ENCODE measurements around the gene PCID2. TPM values are rescaled to one million over a fixed set of nuclear protein-coding genes. Genes with fewer than 3 reads are reported as not detected.

PCID2 gene
- total RNA-seq, 1 donor from 2014 or later: 47.9 TPM

- no peaks in the 10 kb centered on the region for H3K27me3 Mint-ChIP-seq (ENCODE audit: unreplicated experiment)
- H3K4me3 Mint-ChIP-seq (ENCODE audit: unreplicated experiment): no peak overlapping the region
- DNase-seq (ENCODE audit: extremely low spot score, unreplicated experiment): peak; percentile 44
- H3K9me3 Mint-ChIP-seq (ENCODE audit: unreplicated experiment): no peaks in the 10 kb centered on the region
- no peak for TF ChIP-seq CTCF (IDR thresholded peaks at IDR 0.05)
- no peak overlapping the region for H3K27ac Mint-ChIP-seq (ENCODE audit: unreplicated experiment)
- peaks cover 24% of the 10 kb centered on the region for H3K4me1 Mint-ChIP-seq (ENCODE audit: unreplicated experiment)
- no peaks in the 10 kb centered on the region for H3K36me3 Mint-ChIP-seq (ENCODE audit: unreplicated experiment)
These were observed 52.4 kb downstream of the PCID2 start for GRCh38 chr13:113155982-113156655.

DNA sequence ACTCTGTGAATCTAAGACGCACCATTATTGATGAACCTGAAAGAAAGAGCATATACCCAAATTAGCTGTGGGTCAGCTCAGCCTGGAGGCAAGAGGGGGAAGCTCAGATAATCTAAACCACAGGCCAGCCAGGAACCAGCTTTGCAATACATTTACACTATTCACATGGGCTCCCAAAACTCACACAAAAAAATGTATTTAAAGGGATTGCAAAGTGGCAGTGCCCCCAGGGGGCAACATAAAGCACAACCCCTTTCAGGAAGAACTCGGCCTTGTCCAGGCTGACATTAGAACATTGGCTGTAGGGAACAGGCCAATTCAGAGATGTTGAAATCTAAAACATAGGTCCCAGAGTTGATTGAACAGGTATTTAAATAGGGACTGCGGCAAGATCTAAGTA is 53.3 kb downstream of the PCID2 start:
- no peak for TF ChIP-seq CTCF (IDR thresholded peaks at IDR 0.05)
- Mint-ChIP-seq H3K4me3 (ENCODE audit: unreplicated experiment) (no peak overlapping the region), H3K27ac (ENCODE audit: unreplicated experiment) (no peak overlapping the region), H3K4me1 (ENCODE audit: unreplicated experiment) (peaks cover 24% of the 10 kb centered on the region), H3K27me3 (ENCODE audit: unreplicated experiment) (no peaks in the 10 kb centered on the region), H3K9me3 (ENCODE audit: unreplicated experiment) (no peaks in the 10 kb centered on the region), H3K36me3 (ENCODE audit: unreplicated experiment) (no peaks in the 10 kb centered on the region)
- DNase-seq (ENCODE audit: extremely low spot score, unreplicated experiment): peak; percentile 44

DNA sequence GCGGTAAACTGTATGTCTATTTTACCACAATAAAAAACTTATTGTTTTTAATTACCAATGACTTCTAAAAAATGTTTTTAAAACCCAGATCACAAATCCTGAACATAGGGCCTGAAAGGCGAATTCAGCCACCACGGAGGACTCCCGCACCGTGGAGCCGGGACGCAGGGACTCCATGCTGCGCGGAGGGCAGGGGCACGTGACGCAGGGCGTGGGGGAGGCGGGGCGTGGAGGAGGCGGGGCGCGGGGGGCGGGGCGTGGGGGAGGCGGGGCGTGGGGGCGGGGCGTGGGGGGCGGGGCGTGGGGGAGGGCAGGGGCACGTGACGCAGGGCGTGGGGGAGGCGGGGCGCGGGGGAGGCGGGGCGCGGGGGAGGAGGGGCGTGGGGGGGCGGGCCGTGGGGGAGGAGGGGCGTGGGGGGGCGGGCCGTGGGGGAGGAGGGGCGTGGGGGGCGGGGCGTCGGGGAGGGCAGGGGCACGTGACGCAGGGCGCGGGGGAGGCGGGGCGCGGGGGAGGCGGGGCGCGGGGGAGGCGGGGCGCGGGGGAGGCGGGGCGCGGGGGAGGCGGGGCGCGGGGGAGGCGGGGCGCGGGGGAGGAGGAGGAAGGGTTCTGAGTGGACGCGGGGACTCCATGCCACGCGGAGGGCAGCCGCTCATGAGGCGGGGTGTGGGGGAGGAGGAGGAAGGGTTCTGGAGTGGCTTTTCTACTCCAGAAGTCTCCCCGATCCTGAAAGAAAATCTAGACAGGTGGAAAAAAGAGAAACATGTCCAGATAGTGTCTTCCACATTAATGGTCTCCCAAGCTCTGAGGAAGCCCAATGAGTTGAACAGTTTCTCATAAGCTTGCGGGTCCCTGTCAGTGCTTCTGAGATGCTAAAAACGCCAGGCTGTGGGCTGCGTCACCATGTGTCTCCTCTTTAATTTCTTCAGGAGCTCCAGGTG is 54.4 kb downstream of the PCID2 start:
- H3K36me3 Mint-ChIP-seq (ENCODE audit: unreplicated experiment): no peaks in the 10 kb centered on the region
- DNase-seq (ENCODE audit: extremely low spot score, unreplicated experiment): peak; percentile 88
- no peak for TF ChIP-seq CTCF (IDR thresholded peaks at IDR 0.05)
- peaks cover 24% of the 10 kb centered on the region for H3K4me1 Mint-ChIP-seq (ENCODE audit: unreplicated experiment)
- no peaks in the 10 kb centered on the region for H3K9me3 Mint-ChIP-seq (ENCODE audit: unreplicated experiment)
- H3K27ac Mint-ChIP-seq (ENCODE audit: unreplicated experiment): peak overlapping the region; percentile 87
- H3K27me3 Mint-ChIP-seq (ENCODE audit: unreplicated experiment): no peaks in the 10 kb centered on the region
- peak overlapping the region; percentile 65 for H3K4me3 Mint-ChIP-seq (ENCODE audit: unreplicated experiment)

DNA sequence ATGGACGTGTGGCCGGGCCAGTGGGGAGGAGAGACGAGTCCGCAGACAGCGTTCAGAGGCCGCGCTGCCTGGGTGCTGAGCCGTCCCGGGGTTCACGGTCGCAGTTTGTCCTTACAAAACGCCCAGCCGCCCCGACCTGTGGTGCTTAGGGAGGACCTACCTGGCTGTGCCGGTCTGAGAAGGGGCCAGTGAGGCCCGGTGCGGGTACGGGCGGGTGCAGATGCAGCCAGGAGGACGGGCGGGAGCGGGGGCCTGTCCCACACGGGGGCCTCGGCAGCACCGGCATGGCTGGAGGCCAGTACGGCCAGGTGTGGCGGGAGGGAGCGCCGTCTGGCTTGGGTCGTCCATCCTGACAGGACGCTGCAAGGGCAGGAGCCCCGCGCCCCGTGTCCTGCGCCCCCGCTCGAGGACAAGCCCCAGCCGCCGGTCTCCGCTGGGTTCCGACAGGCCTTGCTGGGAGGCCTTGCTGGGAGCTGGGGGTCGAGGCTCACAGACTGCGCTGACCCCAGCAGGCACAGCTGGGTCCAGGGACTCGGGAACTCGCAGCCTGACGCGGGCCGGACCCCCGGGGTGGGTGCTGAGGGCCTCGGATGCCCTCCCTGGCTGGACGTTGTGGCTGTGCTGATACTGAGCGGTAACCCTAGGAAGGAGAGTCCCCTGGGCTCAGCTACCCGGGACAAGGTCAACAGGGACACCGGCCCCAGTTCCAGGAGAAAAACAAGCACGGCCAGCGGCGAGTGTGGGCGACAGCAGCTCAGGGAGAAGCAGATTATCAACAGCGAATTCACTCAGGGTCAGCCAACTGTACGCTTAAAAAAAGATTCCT is 55.3 kb downstream of the PCID2 start:
- H3K4me1 Mint-ChIP-seq (ENCODE audit: unreplicated experiment): peaks cover 24% of the 10 kb centered on the region
- H3K36me3 Mint-ChIP-seq (ENCODE audit: unreplicated experiment): no peaks in the 10 kb centered on the region
- peak overlapping the region; percentile 87 for H3K27ac Mint-ChIP-seq (ENCODE audit: unreplicated experiment)
- DNase-seq (ENCODE audit: extremely low spot score, unreplicated experiment): peak; percentile 87
- H3K27me3 Mint-ChIP-seq (ENCODE audit: unreplicated experiment): no peaks in the 10 kb centered on the region
- H3K9me3 Mint-ChIP-seq (ENCODE audit: unreplicated experiment): no peaks in the 10 kb centered on the region
- peak overlapping the region; percentile 68 for H3K4me3 Mint-ChIP-seq (ENCODE audit: unreplicated experiment)
- TF ChIP-seq CTCF (IDR thresholded peaks at IDR 0.05): no peak

Data from osteocyte (in vitro differentiated cells).